HG03097 (cell line): Measurements from ENCODE around the gene CSNK1G2.

Experiments used
- ATAC-seq: cut with Tn5 transposase; IDR thresholded peaks from one replicate; pipeline ENCODE4 v1.9.1; 2021; ENCODE audit not compliant: unreplicated experiment, low FRiP score

The CSNK1G2 gene

GRCh38 chr19:1941146-1942077 is at the start of gene CSNK1G2:
CSNK1G2 (plus strand) TSS chr19:1941172; CDS start chr19:1969773, 28,601 bp downstream.
- peak; percentile 54 for ATAC-seq

DNA sequence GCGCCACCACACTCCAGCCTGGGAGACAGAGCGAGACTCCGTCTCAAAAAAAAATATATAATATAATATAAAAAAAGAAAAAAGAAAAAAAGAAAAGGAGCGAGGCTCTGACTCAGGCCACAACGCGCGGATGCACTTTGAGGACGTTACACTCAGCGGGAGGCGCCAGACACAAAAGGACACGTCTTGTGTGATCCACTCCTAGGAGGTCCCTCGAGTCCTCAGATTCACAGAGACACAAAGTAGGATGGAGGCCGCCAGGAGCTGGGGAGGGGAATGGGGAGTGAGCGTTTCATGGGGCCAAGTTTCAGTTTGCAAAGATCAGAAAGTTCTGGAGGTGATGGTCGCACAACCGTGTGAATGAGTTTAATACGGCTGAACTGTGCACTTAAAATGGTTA is 47.2 kb upstream of the CSNK1G2 start:
- no peak for ATAC-seq

- no peak for ATAC-seq
These were observed 44.5 kb upstream of the CSNK1G2 start for GRCh38 chr19:1896508-1896907.

DNA sequence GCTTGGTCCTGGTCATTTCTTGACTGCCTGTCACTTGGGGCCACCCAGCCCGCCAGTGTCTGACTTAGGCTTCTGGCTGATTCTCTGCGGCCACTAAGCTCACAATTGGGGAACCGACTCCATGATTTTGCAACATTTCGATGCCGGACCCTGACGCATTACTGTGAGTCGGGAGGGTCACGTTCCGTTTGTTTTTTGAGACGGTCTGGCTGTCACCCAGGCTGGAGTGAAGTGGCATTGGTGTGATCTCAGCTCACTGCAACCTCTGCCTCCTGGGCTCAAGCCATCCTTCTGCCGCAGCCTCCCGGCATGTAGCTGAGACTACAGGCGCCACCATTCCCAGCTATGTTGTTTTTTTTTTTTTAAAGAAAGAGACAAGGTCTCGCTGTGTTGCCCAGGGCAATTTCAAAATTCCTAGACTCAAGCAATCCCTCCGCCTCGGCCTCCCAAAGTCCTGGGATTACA is 39.0 kb upstream of the CSNK1G2 start:
- no peak for ATAC-seq

DNA sequence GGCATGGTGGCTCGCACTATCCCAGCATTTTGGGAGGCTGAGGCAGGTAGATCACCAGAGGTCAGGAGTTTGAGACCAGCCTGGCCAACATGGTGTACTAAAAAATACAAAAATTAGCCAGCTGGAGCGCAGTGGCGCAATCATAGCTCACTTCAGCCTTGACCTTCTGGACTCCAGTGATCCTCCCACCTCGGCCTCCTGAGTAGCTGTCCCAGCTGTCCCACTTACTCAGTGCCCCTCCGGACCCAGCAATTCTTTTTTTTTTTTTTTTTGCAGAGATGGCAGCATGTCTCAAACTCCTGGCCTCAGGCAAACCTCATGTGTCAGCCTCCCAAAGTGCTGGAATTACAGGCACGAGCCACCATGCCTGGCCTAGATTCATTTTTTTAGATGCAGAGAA is 38.0 kb upstream of the CSNK1G2 start:
- no peak for ATAC-seq

- ATAC-seq: no peak
These were observed 36.2 kb upstream of the CSNK1G2 start for GRCh38 chr19:1904860-1905109.

DNA sequence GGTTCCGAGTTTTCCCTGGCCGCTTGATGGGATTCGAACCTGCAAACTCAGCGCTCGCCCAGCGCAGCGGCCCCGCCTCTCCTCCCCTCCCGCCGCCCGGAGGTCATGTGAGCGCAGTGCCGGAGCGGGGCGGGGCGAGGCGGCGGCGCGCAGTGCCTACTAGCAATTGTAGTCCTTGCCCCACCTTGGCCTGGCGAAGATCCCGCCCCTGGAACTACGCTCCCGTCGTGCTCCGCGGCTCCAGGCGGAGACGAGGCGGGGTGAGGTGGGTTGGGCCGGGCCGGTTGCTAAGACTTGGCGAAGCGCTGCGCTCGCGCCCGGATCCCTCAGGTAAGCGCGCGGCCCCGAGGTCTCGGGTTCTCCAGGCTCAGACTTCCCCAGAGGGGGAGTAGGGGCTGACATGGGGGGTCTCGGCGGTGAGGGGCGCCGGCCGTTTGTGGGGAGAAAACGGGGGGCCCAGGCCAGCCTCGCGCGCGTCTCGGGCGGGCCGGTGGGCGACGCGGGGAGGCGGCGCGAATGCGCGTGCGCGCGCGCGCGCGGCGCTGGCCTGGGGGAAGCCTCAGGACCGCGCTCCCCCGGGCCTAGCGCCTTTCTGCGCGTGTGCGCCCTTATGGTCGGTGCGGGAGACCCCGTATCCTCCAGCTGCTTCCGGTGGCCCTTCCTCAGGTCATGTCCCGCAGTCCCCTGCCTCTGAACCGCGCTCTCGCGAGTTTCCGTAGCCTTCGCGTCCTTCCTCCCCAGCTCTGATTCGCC is 35.7 kb upstream of the CSNK1G2 start, which contains the start of the genes ADAT3 and SCAMP4:
TSS of gene ADAT3 (plus strand) at position 290 of the 753 bp plus-strand sequence. CDS start 6,649 bp downstream, outside the sequence.
TSS of gene SCAMP4 (plus strand) at position 290 of the 753 bp plus-strand sequence. CDS start 9,621 bp downstream, outside the sequence.
- ATAC-seq: peak; percentile 80

GRCh38 chr19:1905863-1906375 is 35.1 kb upstream of the CSNK1G2 start:
- ATAC-seq: no peak

- no peak for ATAC-seq
These were observed 33.9 kb upstream of the CSNK1G2 start for GRCh38 chr19:1906985-1907562.

DNA sequence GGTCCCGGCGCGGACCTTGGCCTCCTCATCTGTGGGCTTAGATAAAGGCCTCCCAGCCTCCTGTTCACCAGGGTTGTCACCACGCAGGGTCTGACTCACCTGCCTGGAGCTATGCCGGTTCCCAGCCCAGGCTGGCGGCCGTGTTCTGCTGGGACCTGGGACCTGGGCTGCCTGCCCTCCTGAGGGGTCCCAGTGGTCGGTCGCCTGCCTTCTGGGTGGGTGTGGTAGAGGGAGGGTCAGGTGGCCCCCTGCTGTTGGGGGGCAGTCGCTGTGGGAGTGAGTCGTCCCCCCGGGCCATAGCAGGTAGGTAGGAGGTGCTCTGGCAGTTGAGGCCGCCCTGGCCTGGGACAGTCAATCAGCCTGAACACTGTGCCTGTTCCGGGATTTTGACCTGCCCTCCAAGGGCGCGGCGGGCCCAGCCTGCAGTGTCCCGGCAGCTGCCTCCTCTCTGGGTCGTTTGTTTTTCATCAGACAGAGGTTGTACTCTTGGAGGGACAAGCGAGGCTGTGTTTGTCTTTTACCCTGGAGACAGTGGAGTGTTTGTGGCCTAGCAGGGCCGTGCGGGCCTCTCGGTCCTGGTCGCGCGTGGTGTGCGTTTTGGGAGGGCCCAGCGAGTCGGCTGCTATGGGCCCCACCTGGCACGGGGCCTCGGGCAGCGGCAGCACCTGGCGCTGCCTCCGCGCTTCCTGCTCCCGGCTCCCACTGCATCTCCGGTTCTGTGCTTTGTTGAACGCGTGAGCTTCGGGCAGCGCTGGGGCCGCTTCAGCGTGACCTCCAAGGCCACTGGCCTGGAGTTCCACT is 33.2 kb upstream of the CSNK1G2 start:
- ATAC-seq: no peak

- ATAC-seq: no peak
These were observed 32.7 kb upstream of the CSNK1G2 start for GRCh38 chr19:1908364-1908678.

DNA sequence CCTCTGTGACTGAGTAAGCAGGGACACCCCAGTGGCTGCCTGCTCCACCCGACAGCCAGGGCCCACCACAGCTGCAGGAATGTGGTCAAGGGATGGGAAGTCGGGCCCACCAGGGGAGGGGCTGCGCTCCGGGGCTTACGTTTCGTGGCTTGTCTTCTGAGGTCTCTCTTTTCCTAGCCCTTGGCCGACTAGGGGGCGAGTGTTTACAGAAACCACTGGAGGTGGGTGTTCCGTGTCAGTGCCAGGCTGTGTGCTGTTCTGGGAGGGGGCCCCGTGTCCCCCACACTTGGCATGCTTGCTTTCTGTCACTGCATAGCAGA is 31.3 kb upstream of the CSNK1G2 start:
- no peak for ATAC-seq

DNA sequence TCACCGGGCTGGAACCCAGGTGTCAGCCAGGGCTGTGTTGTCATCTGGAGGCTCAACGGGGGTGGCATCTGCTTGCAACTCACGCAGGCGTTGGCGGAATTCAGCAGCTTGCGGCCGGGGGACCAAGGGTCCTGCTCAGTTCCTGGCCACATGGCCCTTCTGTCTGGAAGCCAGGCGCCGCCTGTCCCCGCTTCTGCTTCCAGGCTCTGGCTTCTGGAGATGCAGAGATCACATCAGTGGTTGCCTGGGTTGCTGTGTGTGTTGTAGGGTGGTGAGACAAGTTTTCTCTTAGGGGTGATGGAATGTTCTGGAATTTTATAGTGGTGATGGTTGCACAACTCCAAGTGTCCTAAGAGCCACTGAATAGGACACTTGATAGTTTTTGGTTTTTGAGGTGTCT is 30.8 kb upstream of the CSNK1G2 start:
- no peak for ATAC-seq

GRCh38 chr19:1911098-1911497 is 29.9 kb upstream of the CSNK1G2 start:
- no peak for ATAC-seq

- ATAC-seq: no peak
These were observed 29.0 kb upstream of the CSNK1G2 start for GRCh38 chr19:1911995-1912394.

DNA sequence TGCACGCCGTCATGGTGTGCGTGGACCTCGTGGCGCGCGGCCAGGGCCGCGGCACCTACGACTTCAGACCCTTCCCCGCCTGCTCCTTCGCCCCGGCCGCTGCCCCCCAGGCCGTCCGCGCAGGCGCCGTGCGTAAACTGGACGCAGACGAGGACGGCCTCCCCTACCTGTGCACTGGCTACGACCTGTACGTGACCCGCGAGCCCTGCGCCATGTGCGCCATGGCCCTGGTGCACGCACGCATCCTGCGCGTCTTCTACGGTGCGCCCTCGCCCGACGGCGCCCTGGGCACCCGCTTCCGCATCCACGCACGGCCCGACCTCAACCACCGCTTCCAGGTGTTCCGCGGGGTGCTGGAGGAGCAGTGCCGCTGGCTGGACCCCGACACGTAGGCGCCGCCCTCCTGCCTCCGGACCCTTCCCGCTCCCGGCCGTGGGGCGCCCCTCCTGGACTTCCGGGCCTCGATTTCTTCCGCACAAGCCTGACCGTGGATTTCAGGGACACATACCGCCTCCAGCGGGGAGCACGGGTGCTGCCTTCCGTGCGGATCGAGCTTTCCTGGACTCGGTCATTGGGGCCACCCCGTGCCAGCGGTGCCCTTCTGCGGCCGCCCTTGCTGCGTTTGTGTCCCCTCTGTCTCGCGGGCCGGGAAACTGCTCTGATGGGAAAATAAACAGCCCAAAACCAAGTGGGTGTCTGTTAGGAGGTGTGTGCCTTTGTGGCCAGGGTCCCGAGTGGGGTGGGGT is 28.0 kb upstream of the CSNK1G2 start:
- ATAC-seq: no peak

DNA sequence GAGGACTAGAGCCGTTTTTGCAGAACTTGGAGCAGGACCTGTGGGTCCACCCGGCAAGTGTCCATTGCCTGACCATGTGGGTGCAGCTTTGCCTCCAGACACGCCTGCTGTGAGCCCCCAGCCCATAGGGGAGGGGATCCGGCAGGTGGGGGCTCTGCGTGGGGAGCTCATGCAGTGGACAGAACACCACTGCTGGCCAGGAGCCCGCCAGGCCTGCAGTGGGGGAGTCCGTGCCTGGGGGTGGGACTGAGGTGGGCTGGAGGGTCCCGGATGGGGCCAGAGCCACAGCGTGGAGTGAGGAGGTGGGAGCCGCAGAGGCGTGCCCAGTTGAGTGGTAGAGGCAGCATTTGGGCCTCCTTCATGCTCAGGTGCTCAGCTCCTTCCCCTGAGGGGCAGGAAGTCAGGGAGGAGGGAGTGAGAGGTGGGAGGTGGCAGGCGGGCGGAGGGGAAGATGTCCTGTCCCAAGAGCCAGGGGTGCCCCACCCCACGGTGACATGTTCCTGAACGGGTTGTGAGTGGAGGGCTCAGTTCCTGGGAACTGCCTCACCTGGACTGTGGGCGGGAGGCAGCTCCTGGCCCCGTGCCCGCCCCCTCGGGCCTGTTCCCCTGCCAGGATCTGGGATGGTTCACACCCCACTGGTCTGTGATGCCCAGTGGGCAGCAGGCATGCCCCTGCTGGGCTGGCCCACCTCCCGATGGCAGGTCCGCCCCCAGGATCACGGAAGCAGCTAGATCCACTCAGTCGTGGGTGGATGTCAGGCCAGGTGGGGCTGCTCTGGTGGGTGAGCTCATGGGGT is 27.0 kb upstream of the CSNK1G2 start:
- no peak for ATAC-seq

DNA sequence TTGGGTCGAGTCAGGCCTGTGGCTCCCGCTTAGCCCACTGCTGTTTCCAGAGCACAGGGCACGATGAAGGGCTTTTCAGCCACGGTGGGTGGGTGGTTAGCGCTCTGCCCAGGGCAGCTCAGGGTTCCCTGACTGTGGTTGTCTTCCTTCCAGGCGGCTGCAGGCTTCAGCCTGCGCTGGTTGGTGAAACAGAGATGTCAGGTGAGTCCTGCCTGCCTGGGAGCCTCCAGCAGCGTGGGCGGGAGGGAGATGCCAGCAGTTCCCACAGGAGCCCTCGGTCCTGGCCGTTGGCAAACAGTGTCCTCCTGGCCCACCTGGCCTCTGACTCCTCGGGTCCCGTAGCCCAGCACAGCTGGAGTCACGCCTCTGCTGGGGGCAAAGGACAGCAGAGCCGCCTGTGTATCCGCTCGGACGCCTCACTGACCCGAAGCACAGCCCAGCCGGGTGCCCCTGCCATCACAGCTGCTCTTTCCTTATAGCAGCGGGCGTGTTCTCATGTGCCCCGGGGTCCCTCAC is 26.1 kb upstream of the CSNK1G2 start:
- ATAC-seq: no peak

DNA sequence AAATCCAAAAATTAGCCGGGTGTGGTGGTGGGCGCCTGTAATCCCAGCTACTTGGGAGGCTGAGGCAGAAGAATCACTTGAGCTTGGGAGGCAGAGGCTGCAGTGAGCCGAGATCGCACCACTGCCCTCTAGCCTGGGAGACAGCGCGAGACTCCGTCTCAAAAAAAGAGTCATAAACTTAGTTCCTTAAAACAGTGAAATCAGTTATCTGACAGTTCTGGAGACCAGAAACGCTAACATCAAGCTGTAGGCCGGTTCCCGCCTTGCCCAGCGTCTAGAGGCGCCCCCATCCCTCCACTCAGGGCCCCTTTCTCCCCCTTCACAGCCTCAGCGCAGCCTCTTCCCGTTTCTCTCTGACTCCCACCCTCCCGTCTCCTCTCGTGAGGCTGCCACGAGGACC is 23.8 kb upstream of the CSNK1G2 start:
- ATAC-seq: no peak
